Measurements from ENCODE around the gene RNU6-8.

DNA sequence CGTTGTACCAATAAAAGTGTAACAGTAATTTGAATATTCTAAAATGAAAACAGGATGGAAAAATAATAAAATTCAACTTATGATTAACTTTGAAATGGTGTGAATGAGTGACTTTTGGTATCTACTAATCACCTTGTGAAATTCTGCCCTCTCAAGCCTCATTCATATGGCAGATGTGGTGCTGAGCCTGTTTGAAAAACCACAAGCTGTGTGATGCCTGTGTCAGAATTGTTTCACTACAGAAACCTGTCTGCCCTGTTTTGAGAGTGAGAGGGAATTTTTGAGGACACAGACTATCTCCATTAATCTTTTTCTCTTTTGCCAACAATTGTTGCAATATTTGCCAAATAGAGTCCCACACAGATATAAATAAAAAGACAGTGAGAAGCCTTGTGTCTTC is 5.2 kb downstream of the RNU6-8 start:
- TF ChIP-seq TCF4 (CRISPR knock-in tag; IDR thresholded peaks at IDR 0.05; ENCODE audit: borderline replicate concordance) (no peak), ZFP3 (CRISPR knock-in tag; IDR thresholded peaks at IDR 0.05) (no peak), ZNF70 (CRISPR knock-in tag; IDR thresholded peaks at IDR 0.05) (no peak), OSR1 (CRISPR knock-in tag; IDR thresholded peaks at IDR 0.05) (no peak), RARB (CRISPR knock-in tag; IDR thresholded peaks at IDR 0.05) (no peak), ISL1 (CRISPR knock-in tag; IDR thresholded peaks at IDR 0.05) (no peak), ZFP30 (CRISPR knock-in tag; IDR thresholded peaks at IDR 0.05) (no peak)
- TF ChIP-seq, protein P1, sequence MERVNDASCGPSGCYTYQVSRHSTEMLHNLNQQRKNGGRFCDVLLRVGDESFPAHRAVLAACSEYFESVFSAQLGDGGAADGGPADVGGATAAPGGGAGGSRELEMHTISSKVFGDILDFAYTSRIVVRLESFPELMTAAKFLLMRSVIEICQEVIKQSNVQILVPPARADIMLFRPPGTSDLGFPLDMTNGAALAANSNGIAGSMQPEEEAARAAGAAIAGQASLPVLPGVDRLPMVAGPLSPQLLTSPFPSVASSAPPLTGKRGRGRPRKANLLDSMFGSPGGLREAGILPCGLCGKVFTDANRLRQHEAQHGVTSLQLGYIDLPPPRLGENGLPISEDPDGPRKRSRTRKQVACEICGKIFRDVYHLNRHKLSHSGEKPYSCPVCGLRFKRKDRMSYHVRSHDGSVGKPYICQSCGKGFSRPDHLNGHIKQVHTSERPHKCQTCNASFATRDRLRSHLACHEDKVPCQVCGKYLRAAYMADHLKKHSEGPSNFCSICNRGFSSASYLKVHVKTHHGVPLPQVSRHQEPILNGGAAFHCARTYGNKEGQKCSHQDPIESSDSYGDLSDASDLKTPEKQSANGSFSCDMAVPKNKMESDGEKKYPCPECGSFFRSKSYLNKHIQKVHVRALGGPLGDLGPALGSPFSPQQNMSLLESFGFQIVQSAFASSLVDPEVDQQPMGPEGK (CRISPR knock-in tag; IDR thresholded peaks at IDR 0.05; ENCODE audit: borderline replicate concordance): no peak
- TF ChIP-seq, protein P2, sequence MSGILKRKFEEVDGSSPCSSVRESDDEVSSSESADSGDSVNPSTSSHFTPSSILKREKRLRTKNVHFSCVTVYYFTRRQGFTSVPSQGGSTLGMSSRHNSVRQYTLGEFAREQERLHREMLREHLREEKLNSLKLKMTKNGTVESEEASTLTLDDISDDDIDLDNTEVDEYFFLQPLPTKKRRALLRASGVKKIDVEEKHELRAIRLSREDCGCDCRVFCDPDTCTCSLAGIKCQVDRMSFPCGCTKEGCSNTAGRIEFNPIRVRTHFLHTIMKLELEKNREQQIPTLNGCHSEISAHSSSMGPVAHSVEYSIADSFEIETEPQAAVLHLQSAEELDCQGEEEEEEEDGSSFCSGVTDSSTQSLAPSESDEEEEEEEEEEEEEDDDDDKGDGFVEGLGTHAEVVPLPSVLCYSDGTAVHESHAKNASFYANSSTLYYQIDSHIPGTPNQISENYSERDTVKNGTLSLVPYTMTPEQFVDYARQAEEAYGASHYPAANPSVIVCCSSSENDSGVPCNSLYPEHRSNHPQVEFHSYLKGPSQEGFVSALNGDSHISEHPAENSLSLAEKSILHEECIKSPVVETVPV (CRISPR knock-in tag; IDR thresholded peaks at IDR 0.05): no peak
- TF ChIP-seq, protein P3, sequence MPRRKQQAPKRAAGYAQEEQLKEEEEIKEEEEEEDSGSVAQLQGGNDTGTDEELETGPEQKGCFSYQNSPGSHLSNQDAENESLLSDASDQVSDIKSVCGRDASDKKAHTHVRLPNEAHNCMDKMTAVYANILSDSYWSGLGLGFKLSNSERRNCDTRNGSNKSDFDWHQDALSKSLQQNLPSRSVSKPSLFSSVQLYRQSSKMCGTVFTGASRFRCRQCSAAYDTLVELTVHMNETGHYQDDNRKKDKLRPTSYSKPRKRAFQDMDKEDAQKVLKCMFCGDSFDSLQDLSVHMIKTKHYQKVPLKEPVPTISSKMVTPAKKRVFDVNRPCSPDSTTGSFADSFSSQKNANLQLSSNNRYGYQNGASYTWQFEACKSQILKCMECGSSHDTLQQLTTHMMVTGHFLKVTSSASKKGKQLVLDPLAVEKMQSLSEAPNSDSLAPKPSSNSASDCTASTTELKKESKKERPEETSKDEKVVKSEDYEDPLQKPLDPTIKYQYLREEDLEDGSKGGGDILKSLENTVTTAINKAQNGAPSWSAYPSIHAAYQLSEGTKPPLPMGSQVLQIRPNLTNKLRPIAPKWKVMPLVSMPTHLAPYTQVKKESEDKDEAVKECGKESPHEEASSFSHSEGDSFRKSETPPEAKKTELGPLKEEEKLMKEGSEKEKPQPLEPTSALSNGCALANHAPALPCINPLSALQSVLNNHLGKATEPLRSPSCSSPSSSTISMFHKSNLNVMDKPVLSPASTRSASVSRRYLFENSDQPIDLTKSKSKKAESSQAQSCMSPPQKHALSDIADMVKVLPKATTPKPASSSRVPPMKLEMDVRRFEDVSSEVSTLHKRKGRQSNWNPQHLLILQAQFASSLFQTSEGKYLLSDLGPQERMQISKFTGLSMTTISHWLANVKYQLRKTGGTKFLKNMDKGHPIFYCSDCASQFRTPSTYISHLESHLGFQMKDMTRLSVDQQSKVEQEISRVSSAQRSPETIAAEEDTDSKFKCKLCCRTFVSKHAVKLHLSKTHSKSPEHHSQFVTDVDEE (CRISPR knock-in tag; IDR thresholded peaks at IDR 0.05): no peak

All from SK-N-SH treated with all-trans-retinoic acid at 6 μM for 48 hours (cell line).